Measurements from ENCODE around the gene MVK. TPM values are rescaled to one million over a fixed set of nuclear protein-coding genes. Genes with fewer than 3 reads are reported as not detected.
A peak's percentile ranks its signal among the peaks of the same experiment; 100 is the strongest.

MVK gene
- total RNA-seq, 1 donor from 2014 or later, result 28.1 TPM

DNA sequence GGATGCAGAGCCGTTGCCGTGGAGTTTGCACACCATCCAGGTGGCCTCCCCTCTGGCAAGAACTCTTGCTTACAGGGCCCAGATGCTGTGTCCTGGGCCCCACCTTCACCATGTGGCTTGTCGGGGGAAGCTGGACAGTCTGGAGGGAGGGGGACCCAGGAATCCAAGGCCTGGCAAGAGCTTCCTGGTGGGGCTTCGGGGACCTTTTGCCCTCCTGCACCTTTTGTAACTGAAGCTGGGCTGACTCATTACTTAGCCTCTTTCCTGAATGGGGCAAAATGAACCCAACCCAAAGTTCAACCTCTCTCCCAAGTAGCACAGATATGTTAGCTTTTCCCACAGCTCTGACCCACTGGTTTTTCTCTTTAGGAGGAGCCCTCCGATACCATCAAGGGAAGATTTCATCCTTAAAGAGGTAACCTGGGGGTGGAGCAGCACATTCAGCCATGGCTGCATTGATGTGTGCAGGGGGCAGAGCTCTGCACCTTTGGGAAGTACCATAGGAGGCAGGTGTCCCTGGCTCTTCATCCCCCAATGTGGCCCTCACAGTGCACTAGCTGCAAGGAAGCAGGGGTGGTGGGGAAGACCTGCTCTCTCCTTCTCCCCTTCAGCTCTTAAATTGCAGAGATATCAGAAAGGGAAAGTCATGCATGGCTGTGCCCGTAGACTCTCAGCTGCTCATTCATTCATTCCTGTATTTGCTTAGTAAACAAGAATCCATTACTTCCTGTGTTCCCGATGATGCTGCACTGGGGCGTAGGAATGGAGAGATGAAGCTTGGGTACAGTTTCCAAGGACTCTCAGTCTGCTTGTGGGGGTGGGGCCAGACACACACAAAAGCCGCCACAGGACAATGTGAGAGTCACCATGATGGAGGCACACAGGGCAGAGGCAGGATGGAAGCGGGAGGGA is 13.0 kb downstream of the MVK start:
- Mint-ChIP-seq H3K36me3 (peaks cover 3% of the 10 kb centered on the region), H3K4me1 (ENCODE audit: unreplicated experiment) (peaks cover 6% of the 10 kb centered on the region), H3K4me3 (no peak overlapping the region), H3K27ac (no peak overlapping the region), H3K27me3 (no peaks in the 10 kb centered on the region), H3K9me3 (no peaks in the 10 kb centered on the region)
- TF ChIP-seq, protein P1, sequence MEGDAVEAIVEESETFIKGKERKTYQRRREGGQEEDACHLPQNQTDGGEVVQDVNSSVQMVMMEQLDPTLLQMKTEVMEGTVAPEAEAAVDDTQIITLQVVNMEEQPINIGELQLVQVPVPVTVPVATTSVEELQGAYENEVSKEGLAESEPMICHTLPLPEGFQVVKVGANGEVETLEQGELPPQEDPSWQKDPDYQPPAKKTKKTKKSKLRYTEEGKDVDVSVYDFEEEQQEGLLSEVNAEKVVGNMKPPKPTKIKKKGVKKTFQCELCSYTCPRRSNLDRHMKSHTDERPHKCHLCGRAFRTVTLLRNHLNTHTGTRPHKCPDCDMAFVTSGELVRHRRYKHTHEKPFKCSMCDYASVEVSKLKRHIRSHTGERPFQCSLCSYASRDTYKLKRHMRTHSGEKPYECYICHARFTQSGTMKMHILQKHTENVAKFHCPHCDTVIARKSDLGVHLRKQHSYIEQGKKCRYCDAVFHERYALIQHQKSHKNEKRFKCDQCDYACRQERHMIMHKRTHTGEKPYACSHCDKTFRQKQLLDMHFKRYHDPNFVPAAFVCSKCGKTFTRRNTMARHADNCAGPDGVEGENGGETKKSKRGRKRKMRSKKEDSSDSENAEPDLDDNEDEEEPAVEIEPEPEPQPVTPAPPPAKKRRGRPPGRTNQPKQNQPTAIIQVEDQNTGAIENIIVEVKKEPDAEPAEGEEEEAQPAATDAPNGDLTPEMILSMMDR (conservative IDR thresholded peaks at IDR 0.05), result no peak
- no peak for DNase-seq (ENCODE audit: extremely low spot score, unreplicated experiment)

DNA sequence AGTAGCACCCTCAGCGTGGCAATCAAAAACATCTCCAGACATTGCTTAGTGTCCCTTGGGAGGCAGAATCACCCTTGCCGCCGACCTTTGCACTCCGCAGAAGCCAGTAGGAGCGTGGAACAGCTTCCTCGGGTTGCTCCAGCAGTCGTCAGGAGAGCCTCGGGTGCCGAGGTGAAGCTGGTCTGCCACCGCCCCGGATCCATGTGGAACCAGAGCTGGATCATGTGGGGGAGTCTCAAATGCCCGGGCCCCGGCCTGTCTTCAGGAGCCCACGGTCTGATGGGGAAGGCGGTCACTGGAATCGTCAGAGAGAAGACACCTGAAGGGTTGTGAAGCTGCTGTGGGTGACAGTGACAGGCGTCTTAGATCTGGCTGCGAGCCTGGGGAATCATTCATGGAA is 14.3 kb downstream of the MVK start:
- no peaks in the 10 kb centered on the region for H3K9me3 Mint-ChIP-seq
- H3K4me1 Mint-ChIP-seq (ENCODE audit: unreplicated experiment), result peaks cover 6% of the 10 kb centered on the region
- TF ChIP-seq, protein P1 (conservative IDR thresholded peaks at IDR 0.05), result no peak
- H3K4me3 Mint-ChIP-seq, result no peak overlapping the region
- DNase-seq (ENCODE audit: extremely low spot score, unreplicated experiment), result no peak
- H3K27ac Mint-ChIP-seq, result no peak overlapping the region
- H3K36me3 Mint-ChIP-seq, result peaks cover 3% of the 10 kb centered on the region
- no peaks in the 10 kb centered on the region for H3K27me3 Mint-ChIP-seq

DNA sequence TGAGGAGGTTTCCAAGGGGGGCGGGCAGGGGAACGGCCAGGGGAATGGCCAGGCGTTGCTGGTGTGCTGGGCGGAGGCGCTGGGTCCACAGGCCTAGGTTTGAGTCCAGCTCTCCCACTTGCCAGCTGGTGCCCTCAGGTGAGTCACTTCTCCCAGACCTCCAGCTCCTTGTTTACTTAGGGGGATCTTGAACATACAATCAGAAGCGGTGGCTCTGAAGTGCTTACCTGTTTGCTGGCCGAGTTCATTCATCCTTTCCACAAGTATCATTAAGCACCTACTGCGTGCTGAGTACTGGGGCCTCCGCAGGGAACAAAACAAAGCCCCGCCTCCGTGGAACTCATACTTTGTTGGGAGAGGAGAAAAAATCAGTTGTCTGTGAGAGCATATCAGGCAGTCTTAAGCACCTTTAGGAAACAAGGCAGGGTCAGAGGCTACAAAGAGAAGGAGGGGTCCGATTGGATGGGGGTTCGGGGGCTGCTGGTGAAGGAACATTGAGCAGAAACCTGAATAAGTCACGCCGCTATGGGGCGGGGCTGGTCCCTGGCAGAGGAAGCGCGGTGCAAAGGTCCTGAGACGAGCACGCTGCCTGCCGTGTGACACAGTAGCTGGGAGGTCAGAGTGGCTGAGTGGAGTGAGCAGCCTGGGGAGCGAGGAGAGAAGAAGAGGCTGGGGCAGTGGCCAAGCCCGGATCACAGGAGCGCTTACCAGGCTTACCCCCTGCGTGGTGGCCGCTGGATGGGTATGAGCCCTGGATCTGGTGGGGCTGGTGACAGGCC is 15.1 kb downstream of the MVK start:
- peaks cover 3% of the 10 kb centered on the region for H3K36me3 Mint-ChIP-seq
- H3K27ac Mint-ChIP-seq, result peak overlapping the region; percentile 36

DNA sequence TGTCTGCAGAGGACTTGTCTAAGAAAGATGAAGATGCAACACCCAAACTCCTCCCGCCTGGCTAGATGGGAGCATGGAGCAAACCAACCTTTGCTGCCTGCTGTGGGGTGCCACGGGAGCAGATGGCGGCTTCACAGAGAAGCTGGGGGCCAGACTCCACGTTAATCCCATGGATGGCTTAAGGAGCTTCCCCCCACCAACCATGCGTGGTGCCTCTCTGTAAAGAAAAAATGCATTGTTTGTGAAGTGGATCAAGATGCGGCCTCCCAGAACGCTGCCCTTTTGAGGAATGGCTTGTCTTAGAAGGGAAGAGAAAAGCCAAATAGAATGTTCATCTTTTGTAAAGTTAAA is 15.6 kb downstream of the MVK start:
- no peak for DNase-seq (ENCODE audit: extremely low spot score, unreplicated experiment)
- Mint-ChIP-seq H3K27ac (no peak overlapping the region), H3K4me3 (no peak overlapping the region), H3K4me1 (ENCODE audit: unreplicated experiment) (peaks cover 6% of the 10 kb centered on the region), H3K9me3 (no peaks in the 10 kb centered on the region), H3K27me3 (no peaks in the 10 kb centered on the region), H3K36me3 (peaks cover 3% of the 10 kb centered on the region)
- TF ChIP-seq, protein P1 (conservative IDR thresholded peaks at IDR 0.05), result no peak

More for the DNA sequence above, 15.1 kb downstream of the MVK start:
- H3K4me3 Mint-ChIP-seq, result no peak overlapping the region
- no peak for DNase-seq (ENCODE audit: extremely low spot score, unreplicated experiment)
- no peaks in the 10 kb centered on the region for H3K27me3 Mint-ChIP-seq
- TF ChIP-seq, protein P1 (conservative IDR thresholded peaks at IDR 0.05), result no peak
- no peaks in the 10 kb centered on the region for H3K9me3 Mint-ChIP-seq
- peaks cover 6% of the 10 kb centered on the region for H3K4me1 Mint-ChIP-seq (ENCODE audit: unreplicated experiment)

DNA sequence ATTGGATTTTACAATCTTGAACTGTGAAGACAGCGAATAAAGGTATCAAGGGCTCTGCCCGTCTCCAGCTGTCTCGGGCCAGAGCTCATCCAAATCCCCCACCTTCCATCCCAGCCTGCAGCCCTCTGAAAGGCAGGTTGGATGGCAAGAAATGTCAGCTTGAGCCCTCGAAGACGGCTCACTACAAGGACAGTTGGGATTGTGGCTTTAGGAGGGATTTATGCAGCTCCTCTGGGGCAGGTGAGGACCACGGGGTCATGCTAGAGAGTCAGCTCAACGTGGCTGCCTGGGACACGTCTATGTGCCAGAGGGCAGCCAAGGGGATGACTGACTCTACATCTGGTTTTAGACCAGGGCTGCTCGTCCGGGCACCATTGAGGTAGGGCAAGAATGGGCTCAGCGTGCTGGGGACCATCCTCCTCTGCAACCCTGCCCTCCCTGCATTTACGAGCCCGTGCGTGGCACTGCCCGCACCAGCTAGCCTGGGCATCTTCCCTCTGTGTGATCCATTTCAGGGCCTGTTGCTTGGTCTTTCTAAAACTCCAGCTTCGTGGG is 16.2 kb downstream of the MVK start:
- no peak overlapping the region for H3K27ac Mint-ChIP-seq
- H3K4me3 Mint-ChIP-seq, result no peak overlapping the region
- TF ChIP-seq, protein P1 (conservative IDR thresholded peaks at IDR 0.05), result no peak

More for the DNA sequence above, 16.2 kb downstream of the MVK start:
- DNase-seq (ENCODE audit: extremely low spot score, unreplicated experiment), result no peak
- no peaks in the 10 kb centered on the region for H3K27me3 Mint-ChIP-seq
- peaks cover 3% of the 10 kb centered on the region for H3K36me3 Mint-ChIP-seq
- H3K4me1 Mint-ChIP-seq (ENCODE audit: unreplicated experiment), result peaks cover 6% of the 10 kb centered on the region
- no peaks in the 10 kb centered on the region for H3K9me3 Mint-ChIP-seq

All from type B pancreatic cell (in vitro differentiated cells).